ENCODE measurements around the gene DEF6. TPM values are rescaled to one million over a fixed set of nuclear protein-coding genes. Genes with fewer than 3 reads are reported as not detected.

Gene DEF6
- total and polyA plus RNA-seq, 2 of the 13 experiments (the other 11 are each of a cell fraction or from before 2014, with no cell fraction given), result 5.2 to 10.0 TPM

DNA sequence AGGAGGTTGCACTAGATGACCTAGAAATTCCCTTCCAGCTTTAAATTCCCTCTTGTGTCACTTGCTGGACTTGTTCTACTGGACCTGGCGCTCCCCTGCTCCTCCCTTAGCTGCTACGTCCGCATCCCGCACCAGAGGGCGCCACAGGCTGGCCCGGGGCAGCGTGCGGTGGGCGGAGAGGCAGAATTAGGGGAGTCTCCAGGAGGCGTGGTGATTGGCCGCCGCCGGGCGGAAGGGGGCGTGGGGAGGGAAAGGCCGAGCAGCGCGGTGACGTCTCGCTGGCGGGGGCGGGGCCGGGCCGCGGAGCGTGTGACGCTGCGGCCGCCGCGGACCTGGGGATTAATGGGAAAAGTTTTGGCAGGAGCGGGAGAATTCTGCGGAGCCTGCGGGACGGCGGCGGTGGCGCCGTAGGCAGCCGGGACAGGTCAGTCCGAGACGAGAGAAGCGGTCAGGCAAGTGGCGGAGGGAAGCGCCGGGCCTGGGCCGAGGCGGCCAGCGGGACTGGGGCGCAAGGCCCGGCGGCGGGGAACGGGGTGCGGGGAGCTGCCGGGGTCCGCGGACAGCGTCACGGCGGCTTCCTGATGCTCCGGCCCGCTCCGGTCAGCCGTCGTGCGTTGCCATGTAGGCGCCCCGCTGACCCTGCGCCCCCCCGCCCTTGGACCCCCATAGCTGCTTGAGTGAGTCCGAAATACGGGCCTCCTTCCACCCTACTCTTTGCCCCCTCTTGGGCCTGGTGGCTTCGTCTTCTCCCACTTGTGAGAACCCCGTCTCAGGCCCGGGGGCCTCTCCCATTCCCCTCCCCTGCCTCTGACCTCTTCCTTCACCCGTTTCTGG is 44.9 kb downstream of the DEF6 start, which contains the start of gene PPARD (continued):
- TF ChIP-seq ASH2L (IDR thresholded peaks at IDR 0.05; ENCODE audit: insufficient read length, low read depth, low read length), result peak; percentile 82
- TF ChIP-seq TOE1 (CRISPR knock-in tag; IDR thresholded peaks at IDR 0.05), result 0 out of 2 replicates have a peak, but pooled peaks have one; percentile 35
- TF ChIP-seq MIER3 (CRISPR knock-in tag; IDR thresholded peaks at IDR 0.05; ENCODE audit: borderline replicate concordance), result peak; percentile 95
- peak; percentile 93 for TF ChIP-seq ZNF891 (CRISPR knock-in tag; IDR thresholded peaks at IDR 0.05)
- TF ChIP-seq ZNF776 (CRISPR knock-in tag; IDR thresholded peaks at IDR 0.05), result peak; percentile 89; the same call in 1 of the 2 replicates
- TF ChIP-seq ZNF350 (CRISPR knock-in tag; IDR thresholded peaks at IDR 0.05; ENCODE audit: borderline replicate concordance, low read depth), result peak; percentile 70; the same call in 1 of the 2 replicates
- TF ChIP-seq GATA4 (IDR thresholded peaks at IDR 0.05; ENCODE audit: borderline replicate concordance, low read depth), result no peak
- peak; percentile 52 for TF ChIP-seq AGO1 (IDR thresholded peaks at IDR 0.05; ENCODE audit: low read depth, low read length, poor library complexity, severe bottlenecking)
- TF ChIP-seq, protein P1, sequence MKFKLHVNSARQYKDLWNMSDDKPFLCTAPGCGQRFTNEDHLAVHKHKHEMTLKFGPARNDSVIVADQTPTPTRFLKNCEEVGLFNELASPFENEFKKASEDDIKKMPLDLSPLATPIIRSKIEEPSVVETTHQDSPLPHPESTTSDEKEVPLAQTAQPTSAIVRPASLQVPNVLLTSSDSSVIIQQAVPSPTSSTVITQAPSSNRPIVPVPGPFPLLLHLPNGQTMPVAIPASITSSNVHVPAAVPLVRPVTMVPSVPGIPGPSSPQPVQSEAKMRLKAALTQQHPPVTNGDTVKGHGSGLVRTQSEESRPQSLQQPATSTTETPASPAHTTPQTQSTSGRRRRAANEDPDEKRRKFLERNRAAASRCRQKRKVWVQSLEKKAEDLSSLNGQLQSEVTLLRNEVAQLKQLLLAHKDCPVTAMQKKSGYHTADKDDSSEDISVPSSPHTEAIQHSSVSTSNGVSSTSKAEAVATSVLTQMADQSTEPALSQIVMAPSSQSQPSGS (CRISPR knock-in tag; IDR thresholded peaks at IDR 0.05), result peak; percentile 86
- no peak for TF ChIP-seq REXO4 (CRISPR knock-in tag; IDR thresholded peaks at IDR 0.05; ENCODE audit: borderline replicate concordance)

All from HepG2 (cell line).